Measurements from ENCODE around the gene E4F1. TPM values are rescaled to one million over a fixed set of nuclear protein-coding genes. Genes with fewer than 3 reads are reported as not detected.
"Not testable (repeated sequence)": the region's sequence is repeated elsewhere in the genome, so short reads cannot be mapped to it uniquely, and the experiment has no call there.

E4F1 gene
- total RNA-seq, 1 experiment from 2014 or later: 56.5 TPM

DNA sequence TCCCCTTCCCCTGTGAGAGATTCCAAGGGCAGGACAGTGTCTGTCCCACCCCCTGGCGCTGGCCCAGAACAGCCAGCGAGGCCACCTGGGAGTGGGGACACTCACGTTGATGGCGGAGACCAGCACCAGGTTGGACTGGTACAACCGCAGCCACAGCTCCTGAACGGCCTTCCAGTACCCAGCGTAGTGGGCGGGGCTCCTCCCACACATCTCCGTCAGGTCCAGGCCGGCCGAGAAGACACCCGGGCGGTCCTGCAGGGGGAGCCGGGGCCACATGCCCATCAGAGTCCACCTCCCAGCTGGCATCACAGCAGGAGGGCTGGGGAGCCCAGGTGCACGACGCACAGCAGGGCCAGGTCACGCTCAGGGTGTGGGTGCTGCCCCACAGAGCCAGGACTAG, 20.9 kb downstream of the E4F1 start:
- Histone ChIP-seq H3K9me3 (no peaks in the 10 kb centered on the region), H3K27me3 (no peaks in the 10 kb centered on the region), H3K4me3 (no peak overlapping the region), H3K36me3 (peaks cover 81% of the 10 kb centered on the region)
- DNase-seq: no peak

DNA sequence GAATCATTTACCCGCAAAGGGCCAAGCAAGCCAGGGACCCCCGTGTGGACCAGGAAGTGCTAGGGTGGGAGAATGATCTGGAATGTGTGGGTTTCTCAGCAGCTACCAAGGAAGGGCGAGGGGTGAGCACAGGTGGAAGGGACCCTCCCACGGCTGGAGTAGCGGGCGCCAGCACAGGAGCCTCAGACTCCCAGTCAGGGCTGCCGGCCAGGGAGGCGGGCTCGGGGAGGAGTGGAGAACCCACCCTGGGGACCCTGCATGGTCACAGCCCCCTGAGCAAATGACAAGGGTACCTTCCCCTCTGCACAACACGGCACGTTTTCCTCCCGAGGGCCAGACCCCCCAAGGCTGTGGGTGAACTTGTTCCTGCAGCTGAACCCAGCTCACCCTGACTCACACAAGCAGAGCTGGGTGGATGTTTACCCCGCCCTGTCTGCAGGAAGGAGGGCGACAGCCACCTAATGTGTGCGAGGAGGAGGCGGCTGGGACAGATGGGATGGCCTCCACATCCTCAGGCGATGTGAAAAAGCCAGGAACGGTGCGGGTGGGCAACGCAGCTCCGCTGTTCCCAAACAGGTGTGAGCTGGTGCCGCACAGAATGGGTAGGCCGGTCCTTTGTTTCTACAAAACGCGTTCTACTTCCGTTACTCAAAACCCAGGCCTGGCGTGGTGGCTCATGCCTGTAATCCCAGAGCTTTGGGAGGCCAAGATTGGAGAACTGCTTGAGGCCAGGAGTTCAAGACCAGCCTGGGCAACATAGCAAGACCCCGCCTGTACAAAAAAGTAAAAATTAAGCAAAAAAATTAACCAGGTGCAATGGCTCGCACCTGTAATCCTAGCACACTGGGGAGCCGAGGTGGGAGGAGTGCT, 21.8 kb downstream of the E4F1 start:
- Histone ChIP-seq H3K27me3 (no peaks in the 10 kb centered on the region), H3K9me3 (no peaks in the 10 kb centered on the region), H3K4me3 (no peak overlapping the region), H3K36me3 (peaks cover 77% of the 10 kb centered on the region)
- no peak for DNase-seq

DNA sequence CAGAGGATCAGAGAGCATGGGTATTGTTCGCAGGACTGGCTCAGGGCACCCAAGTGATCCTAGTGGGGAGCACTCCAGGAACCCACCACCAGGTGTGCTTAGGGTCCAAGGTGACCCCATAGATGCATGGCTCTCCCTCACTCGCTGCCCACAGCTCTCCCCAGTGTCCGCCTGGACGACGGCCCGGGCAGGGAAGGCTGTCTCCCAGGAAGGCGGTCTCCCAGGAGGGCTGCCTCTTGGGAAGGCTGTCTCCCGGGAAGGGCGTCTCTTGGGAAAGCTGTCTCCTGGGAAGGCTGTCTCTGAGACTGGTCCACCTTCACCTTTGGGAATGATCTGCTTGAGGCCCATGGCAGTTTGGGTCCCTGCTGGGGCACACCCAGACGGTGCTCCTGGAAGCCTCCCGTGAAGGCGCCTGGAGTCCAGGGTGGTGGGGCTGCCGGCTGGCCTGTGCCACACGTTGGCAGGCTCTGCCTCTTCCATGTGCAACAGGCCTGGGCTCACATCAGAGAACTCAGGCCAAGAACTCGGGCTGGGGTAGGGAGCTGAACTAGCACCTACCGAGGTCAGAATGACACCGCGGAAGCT, 23.0 kb downstream of the E4F1 start:
- H3K36me3 ChIP-seq: peaks cover 72% of the 10 kb centered on the region
- H3K9me3 ChIP-seq: no peaks in the 10 kb centered on the region
- H3K4me3 ChIP-seq: no peak overlapping the region
- H3K27me3 ChIP-seq: no peaks in the 10 kb centered on the region
- no peak for DNase-seq

DNA sequence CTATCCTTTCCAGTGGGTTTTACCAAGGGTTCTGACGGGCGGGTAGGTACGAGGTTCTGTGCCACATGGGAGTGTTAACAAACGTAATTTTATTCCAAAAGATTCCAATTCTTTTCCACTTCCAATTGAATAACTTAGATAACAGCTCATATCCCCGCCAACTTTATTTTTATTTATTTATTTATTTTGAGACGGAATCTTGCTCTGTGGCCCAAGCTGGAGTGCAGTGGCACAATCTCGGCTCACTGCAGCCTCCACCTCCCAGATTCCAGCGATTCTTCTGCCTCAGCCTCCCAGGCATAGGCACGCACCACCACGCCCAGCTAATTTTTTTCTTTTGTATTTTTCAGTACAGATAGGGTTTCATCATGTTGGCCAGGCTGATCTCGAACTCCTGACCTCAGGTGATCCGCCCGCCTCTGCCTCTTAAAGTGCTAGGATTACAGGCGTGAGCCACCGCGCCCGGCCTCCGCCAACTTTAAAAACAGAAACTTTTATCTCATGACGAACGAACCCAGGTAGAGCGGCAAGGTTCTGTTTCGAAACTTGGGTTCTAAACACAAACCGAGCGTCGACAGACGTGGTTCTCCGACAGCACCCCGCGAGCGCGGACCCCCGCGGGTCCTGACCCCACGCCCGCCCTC, 27.4 kb downstream of the E4F1 start:
- Histone ChIP-seq H3K36me3 (peaks cover 71% of the 10 kb centered on the region), H3K27me3 (no peaks in the 10 kb centered on the region), H3K4me3 (peak overlapping the region; percentile 73), H3K9me3 (no peaks in the 10 kb centered on the region)
- peak; percentile 44 for DNase-seq

DNA sequence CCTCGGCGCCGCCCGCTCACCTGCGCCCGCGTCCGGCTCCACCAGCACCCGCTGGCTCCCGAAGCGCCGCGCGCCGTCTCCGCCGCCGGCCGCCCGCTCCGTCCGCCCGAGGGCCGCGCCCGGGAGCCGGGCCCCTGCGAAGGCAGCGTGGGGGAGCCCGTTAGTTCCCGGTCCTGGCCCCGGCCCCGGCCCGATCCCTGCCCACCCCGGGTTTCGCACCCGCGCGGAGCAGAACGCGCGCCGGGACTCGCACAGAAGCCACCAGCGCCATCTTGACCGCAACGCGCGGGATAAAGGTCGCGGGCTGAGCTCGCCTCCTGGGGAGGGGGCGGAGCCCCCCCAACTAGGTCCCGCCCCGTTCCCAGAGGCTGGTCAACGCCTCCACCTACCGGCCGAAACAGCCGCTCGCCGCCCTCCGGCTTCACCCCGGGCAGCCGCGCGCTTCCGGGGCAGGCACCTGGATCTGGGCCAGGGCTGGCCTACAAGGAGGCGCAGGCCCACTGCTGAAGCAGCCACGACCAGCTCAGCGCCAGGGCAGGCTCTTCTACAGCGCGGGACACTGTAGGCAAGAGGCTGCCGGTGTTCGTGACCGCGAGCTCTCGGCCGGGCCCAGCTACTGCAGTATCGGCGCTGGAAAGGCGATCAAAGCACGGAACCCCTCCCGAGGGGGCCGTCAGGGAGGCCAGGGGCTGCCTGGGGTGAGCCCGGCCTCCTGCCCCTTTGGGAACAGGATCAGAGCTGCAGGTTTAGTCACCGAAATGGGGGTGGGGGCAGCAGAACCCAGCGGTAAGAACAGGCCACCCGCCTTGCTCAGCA, 28.1 kb downstream of the E4F1 start, which contains the start of gene ECI1:
Gene ECI1 (minus strand): TSS at position 292 of the 816 bp plus-strand sequence. CDS start 21 bp downstream, at position 271.
- peaks cover 71% of the 10 kb centered on the region for H3K36me3 ChIP-seq
- H3K27me3 ChIP-seq: no peaks in the 10 kb centered on the region
- H3K9me3 ChIP-seq: no peaks in the 10 kb centered on the region
- peak within 1 kb of the TSS; percentile 73 for H3K4me3 ChIP-seq
- peak; percentile 99 for DNase-seq

DNA sequence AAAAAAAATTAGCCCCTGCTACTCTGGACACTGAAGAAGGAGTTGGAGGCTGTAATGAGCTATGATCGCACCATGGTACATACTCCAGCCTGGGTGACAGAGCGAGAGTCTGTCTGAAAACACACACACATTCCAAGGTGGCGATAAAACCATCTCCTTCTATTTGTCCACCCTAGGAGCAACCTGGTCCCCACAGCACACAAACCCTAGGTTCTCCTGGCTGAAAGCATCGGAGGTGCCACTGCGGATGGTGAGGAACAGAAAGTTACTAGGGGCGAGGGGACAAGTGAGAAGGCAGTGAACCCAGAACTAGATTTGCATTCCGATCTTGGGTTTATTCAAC, 29.4 kb downstream of the E4F1 start:
- H3K4me3 ChIP-seq: no peak overlapping the region
- H3K27me3 ChIP-seq: no peaks in the 10 kb centered on the region
- no peaks in the 10 kb centered on the region for H3K9me3 ChIP-seq
- no peak for DNase-seq
- peaks cover 71% of the 10 kb centered on the region for H3K36me3 ChIP-seq

DNA sequence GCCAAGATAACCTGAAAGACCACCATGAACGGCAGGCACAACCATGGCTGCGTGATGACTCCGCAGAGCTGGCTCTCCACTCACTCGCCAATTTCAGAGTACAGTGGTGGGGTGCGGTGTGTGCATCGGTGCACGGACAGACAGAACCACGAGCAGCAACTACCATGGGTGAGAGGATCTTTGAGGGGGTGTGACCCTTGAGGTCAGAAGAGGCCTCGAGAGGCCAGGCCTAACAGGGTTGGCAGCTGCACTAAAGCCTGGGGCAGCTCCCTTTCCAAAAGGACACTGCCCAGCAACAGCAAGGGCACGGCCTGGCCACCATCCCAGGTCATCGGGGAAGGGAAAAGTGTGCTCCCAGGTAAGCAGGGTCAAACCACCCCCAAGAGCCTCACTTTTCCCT, 29.9 kb downstream of the E4F1 start:
- no peak for DNase-seq
- no peaks in the 10 kb centered on the region for H3K27me3 ChIP-seq
- peaks cover 71% of the 10 kb centered on the region for H3K36me3 ChIP-seq
- no peaks in the 10 kb centered on the region for H3K9me3 ChIP-seq
- H3K4me3 ChIP-seq: no peak overlapping the region

DNA sequence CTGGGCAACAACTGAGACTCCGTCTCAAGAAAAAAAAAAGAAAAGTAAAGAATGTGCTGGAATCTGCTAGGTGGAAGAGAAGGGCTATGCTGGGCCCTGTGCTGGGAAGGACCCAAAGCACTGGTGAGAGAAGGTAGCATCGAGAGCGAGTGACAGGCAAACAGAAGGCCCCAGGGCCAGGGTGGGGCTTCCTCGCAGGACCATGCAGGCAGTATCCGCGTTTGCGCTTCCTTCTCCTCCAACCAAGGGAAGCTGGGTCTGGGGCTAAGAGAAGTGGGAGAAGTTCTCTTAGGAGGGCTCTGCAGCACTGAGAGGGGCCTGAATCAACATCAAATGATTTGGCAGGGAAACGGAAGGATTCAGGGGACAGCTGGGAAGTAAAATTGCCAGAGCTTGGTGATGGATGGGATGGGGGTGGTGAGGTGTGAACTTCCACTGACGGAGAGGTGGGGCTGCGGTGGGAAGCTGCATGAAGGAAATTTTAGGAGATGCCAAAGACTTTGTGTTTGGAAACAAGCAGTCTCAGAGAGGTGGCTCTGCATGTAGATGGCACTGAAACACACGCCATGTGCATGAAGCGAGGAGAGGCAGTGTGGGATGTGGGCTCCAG, 33.2 kb downstream of the E4F1 start:
- Histone ChIP-seq H3K27me3 (no peaks in the 10 kb centered on the region), H3K9me3 (no peaks in the 10 kb centered on the region), H3K4me3 (no peak overlapping the region), H3K36me3 (peaks cover 93% of the 10 kb centered on the region)
- no peak for DNase-seq

DNA sequence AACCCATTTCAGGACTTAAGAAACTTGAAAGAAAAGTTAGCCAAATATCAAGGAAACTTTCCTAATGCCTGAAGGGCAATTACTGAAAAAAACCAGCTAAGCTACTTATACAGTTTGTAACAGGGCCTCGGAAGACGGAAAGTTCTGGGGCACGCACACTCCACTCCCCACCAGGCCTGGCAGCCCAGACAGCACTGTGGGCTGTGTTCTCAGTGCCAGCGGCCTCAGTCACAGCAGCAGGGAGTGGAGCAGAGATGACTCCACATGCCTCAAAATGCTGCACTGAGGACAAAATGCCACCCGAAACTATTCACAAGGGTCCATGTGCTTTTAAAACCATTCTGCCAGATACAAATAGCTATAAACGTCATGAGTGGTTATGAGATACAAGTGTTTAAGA, 34.3 kb downstream of the E4F1 start:
- Histone ChIP-seq H3K36me3 (peaks cover 96% of the 10 kb centered on the region), H3K4me3 (no peak overlapping the region), H3K27me3 (no peaks in the 10 kb centered on the region), H3K9me3 (no peaks in the 10 kb centered on the region)
- DNase-seq: no peak

DNA sequence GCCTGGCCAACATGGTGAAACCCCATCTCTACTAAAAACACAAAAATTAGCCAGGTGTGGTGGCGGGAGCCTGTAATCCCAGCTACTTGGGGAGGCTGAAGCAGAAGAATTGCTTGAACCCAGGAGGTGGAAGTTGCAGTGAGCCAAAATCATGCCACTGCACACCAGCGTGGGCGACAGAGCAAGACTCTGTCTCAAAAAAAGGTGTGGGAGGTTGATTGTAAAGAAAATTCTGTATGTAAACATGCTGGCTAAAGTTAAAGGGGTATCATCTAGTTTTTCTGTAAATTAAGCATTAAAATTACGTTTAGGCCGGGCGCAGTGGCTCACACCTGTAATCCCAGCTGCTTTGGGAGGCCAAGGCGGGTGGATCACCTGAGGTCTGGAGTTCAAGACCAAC, 35.1 kb downstream of the E4F1 start:
- H3K36me3 ChIP-seq: peaks cover 99% of the 10 kb centered on the region

DNA sequence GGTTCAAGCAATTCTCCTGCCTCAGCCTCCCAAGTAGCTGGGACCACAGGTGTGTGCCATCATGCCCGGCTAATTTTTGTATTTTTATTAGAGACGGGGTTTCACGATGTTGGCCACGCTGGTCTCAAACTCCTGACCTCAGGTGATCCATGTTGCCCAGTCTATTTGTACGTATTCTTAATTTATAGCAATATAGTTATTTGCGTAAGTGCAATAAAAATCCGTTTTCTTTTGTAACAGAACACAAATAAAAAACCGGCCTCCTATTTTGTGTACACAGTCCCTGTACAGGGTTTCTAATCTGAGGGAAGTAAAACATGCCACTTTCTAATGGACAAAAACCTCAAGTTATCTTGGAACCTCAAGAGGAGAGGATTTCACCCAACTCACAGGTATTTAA, 36.9 kb downstream of the E4F1 start:
- no peak overlapping the region for H3K4me3 ChIP-seq
- no peaks in the 10 kb centered on the region for H3K27me3 ChIP-seq
- H3K9me3 ChIP-seq: no peaks in the 10 kb centered on the region
- peaks cover 99% of the 10 kb centered on the region for H3K36me3 ChIP-seq
- no peak for DNase-seq

More for the DNA sequence above, 35.1 kb downstream of the E4F1 start:
- H3K27me3 ChIP-seq, H3K4me3 ChIP-seq, DNase-seq, H3K9me3 ChIP-seq: not testable (repeated sequence)

DNA sequence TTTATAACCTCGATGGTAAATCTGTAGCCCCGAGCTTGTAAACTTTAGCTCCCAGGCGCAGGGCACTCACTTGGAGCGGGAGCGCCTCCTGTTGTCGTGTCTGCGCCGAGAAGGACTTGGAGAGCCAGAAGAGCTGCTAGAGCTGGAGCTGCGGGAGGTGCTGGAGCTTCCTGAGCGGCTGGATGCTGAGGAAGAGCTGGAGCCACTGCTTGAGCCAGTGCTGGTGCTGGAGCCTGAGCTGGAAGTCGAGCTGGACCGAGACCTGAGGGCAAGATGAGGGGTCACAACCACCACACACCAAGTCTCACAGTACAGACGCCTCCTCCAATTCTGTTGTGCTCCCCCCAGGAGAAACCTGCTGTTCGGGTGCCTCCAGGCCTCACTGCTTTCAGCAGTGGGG, 39.6 kb downstream of the E4F1 start:
- peaks cover 91% of the 10 kb centered on the region for H3K36me3 ChIP-seq
- not testable (repeated sequence) for DNase-seq, H3K27me3 ChIP-seq, H3K4me3 ChIP-seq, H3K9me3 ChIP-seq

DNA sequence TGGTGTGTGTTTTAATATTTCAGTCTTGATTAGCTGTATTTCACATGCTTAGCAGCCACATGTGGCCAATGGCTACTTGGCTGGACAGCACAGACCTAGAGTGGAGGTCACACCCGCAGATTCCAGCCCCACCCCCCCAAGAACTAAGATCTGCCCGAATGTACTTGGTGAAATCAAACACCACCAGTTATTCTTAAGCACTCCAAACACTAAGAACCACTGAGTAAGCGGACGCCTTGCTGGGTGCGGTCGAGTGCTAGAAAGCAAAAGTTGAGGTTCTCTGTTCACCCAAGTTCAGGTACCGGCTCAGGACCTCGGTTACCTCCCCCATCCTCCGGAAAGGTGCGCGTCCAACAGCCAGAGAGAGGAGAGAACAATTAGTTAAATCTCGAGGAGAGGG, 43.5 kb downstream of the E4F1 start:
- Histone ChIP-seq H3K4me3 (peak overlapping the region; percentile 75), H3K36me3 (peaks cover 53% of the 10 kb centered on the region)
- not testable (repeated sequence) for H3K27me3 ChIP-seq, H3K9me3 ChIP-seq
- peak; percentile 34 for DNase-seq

DNA sequence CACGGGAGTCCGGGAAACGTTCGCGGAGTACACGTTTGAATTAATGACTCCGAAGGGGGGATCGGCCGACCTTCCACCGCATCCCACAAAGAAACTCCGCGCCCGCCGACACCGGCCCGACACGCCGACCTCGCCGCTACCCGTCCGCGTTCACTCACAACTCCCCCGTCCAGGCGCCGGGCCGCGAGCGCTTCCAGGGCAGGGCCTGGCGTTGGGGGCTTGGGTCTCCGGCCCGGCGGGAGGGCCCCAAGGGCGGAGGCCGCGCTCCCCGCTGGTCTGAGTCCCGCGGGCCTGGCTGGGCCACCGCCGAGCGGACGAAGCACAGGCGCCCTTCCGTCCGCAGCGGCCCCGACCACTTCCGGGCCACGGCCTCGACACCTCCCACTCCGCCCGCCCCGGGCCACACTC, 44.1 kb downstream of the E4F1 start:
- DNase-seq: not testable (repeated sequence)
- H3K36me3 ChIP-seq: peaks cover 47% of the 10 kb centered on the region

DNA sequence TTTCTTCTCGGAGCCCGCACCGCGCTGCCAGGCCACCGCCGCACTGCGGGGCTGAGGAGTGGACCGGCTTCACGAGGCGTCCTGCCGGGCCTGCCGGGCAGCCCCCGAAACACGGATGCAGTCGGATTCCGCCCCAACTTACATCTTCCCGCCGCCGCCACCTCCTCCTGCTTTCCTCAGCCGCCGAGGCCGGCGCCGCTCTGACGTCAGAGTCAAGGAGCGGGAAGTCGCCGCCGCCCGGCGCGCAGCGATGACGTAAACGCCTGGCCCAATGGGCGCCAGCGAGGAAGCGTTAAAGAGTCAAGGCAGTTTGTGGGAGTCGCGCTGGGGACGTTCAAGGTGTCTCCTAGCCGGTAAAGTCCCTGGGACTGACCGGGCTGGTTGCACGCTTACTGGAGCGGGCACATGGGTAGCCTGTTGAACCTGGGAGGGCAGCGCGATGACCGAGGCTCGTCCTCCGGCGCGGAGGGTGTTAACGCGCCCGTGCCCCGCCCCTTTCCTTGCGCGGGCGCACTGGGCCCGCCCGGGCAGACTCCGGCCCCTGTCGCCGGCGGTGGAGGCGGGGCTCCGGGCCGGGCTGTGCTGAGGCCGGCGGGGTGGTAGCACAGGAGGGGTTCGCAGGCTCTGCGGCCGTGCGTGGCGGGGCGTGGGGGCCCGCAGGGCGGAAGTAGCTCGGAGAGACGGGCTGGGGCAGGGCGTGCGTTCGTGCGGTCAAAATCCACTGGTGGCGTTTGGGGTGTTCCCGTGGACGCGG, 44.7 kb downstream of the E4F1 start, which contains the start of gene RNPS1:
Gene RNPS1 (minus strand): TSS at position 214 of the 754 bp plus-strand sequence. CDS start 3,483 bp downstream, outside the sequence.
- Histone ChIP-seq H3K9me3 (no peaks in the 10 kb centered on the region), H3K27me3 (no peaks in the 10 kb centered on the region), H3K4me3 (peak within 1 kb of the TSS; percentile 75), H3K36me3 (peaks cover 41% of the 10 kb centered on the region)
- DNase-seq: peak; percentile 95

More for the DNA sequence above, 44.1 kb downstream of the E4F1 start:
- H3K27me3 ChIP-seq, H3K9me3 ChIP-seq: not testable (repeated sequence)
- H3K4me3 ChIP-seq: peak overlapping the region; percentile 75

DNA sequence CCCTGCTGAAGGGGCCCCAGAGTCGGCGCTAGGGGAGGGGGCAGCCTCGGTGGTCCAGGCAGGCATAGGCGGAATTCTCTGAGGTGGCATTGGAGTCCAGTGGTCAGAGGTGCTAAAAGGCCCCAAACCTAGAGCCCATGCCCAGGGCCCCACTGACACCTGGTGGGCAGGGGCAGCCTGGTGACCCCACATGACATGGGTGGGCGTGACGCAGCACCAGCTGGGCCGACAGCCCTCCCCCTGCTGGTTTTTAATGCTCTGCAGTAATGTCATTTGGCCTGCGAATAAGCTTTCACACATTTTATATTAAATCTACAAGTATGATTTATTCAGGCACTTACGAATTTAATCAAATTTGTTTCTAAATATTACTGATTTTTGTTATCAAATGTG, 46.7 kb downstream of the E4F1 start:
- Histone ChIP-seq H3K36me3 (peaks cover 22% of the 10 kb centered on the region), H3K9me3 (no peaks in the 10 kb centered on the region), H3K4me3 (no peak overlapping the region; the same call in 1 of the 2 replicates), H3K27me3 (no peaks in the 10 kb centered on the region)
- DNase-seq: no peak
